Measurements from ENCODE around the gene LMOD1.

LMOD1 gene

GRCh38 chr1:201900476-201900875 lies 45.9 kb downstream of the LMOD1 start:
- ATAC-seq = no peak

GRCh38 chr1:201899683-201900429 lies 46.5 kb downstream of the LMOD1 start:
- ATAC-seq = no peak
- TF ChIP-seq ZNF565 (CRISPR knock-in tag; conservative IDR thresholded peaks at IDR 0.05; ENCODE audit: low read depth) (no peak), ZC3H10 (CRISPR knock-in tag; IDR thresholded peaks at IDR 0.05) (no peak), PATZ1 (CRISPR knock-in tag; IDR thresholded peaks at IDR 0.05; ENCODE audit: borderline replicate concordance) (no peak), ZNF70 (CRISPR knock-in tag; IDR thresholded peaks at IDR 0.05) (no peak), CREB5 (CRISPR knock-in tag; IDR thresholded peaks at IDR 0.05; ENCODE audit: low read depth) (no peak), TSHZ2 (CRISPR knock-in tag; IDR thresholded peaks at IDR 0.05) (no peak), TOX (CRISPR knock-in tag; IDR thresholded peaks at IDR 0.05; ENCODE audit: borderline replicate concordance) (no peak), ESRRG (CRISPR knock-in tag; IDR thresholded peaks at IDR 0.05) (no peak), POU6F1 (CRISPR knock-in tag; IDR thresholded peaks at IDR 0.05; ENCODE audit: borderline replicate concordance, low read depth) (no peak), OSR1 (CRISPR knock-in tag; IDR thresholded peaks at IDR 0.05) (no peak), ISL1 (CRISPR knock-in tag; IDR thresholded peaks at IDR 0.05) (no peak), ZFP30 (CRISPR knock-in tag; IDR thresholded peaks at IDR 0.05) (no peak), SNAI2 (CRISPR knock-in tag; IDR thresholded peaks at IDR 0.05) (no peak), CSRNP3 (CRISPR knock-in tag; IDR thresholded peaks at IDR 0.05) (no peak), RARB (CRISPR knock-in tag; IDR thresholded peaks at IDR 0.05) (no peak), CSDC2 (CRISPR knock-in tag; IDR thresholded peaks at IDR 0.05) (no peak), TCF4 (CRISPR knock-in tag; IDR thresholded peaks at IDR 0.05; ENCODE audit: borderline replicate concordance) (no peak), GLIS3 (CRISPR knock-in tag; IDR thresholded peaks at IDR 0.05) (no peak), BACH2 (CRISPR knock-in tag; IDR thresholded peaks at IDR 0.05; ENCODE audit: borderline replicate concordance) (no peak), ARNTL (CRISPR knock-in tag; IDR thresholded peaks at IDR 0.05; ENCODE audit: borderline replicate concordance, low read depth) (no peak)

More at GRCh38 chr1:201900476-201900875, 45.9 kb downstream of the LMOD1 start:
- no peak for TF ChIP-seq CREB5 (CRISPR knock-in tag; IDR thresholded peaks at IDR 0.05; ENCODE audit: low read depth)
- no peak for TF ChIP-seq ESRRG (CRISPR knock-in tag; IDR thresholded peaks at IDR 0.05)
- TF ChIP-seq ARNTL (CRISPR knock-in tag; IDR thresholded peaks at IDR 0.05; ENCODE audit: borderline replicate concordance, low read depth) = no peak
- no peak for TF ChIP-seq GLIS3 (CRISPR knock-in tag; IDR thresholded peaks at IDR 0.05)
- TF ChIP-seq BACH2 (CRISPR knock-in tag; IDR thresholded peaks at IDR 0.05; ENCODE audit: borderline replicate concordance) = no peak
- no peak for TF ChIP-seq ZNF70 (CRISPR knock-in tag; IDR thresholded peaks at IDR 0.05)
- TF ChIP-seq SNAI2 (CRISPR knock-in tag; IDR thresholded peaks at IDR 0.05) = no peak
